ENCODE data around the gene SIRT6. TPM values are rescaled to one million over a fixed set of nuclear protein-coding genes. Genes with fewer than 3 reads are reported as not detected.

SIRT6 gene
- total and polyA plus RNA-seq, 8 donors = 14.0 to 160 (median 23.0) TPM

DNA sequence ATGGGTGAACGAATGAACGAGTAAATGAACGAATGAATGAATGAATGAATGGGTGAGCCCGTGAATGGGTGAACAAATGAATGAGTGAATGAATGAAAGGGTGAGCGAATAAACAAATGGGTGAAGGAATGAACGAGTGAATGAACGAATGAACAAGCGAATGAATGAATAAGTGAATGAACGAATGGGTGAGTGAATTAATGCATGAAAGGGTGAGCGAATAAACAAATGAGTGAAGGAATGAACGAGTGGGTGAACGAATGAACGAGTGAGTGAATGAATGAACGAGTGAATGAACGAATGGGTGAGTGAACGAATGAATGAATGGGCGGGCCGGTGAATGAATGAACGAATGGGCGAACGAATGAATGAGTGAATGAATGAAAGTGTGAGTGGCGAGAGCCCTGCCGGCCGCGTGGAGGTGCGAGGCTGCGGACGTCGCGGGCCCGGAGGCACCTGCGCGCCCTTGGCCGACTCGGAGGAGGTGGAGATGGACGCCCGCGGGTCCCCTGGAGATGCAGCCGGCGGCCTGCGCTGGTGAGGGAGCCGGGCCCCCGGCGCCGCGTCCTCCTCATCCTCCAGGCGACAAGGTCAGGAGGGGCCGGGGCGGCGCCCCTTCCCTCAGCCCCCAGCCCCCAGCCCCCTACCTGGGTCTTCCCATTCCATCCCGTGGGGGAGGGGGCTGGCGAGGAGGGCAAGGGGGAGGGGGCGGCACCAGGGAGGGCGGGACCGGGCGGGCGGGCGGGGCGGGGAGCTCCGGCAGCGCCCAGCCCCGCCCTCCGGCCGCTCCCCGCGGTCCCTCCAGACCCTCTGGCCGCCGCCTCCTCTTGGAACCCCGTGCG, 15.5 kb upstream of the SIRT6 start:
- intact Hi-C loops (cut with DNase I; ENCODE audit: low total_unique reads) = no loop called here
- Histone ChIP-seq H3K9me3 (no peaks in the 10 kb centered on the region), H3K27me3 (peaks cover 14 to 74% (median 53%) of the 10 kb centered on the region in 3 donors), H3K27ac (no peak overlapping the region), H3K4me3 (no peak overlapping the region), H3K36me3 (no peaks in the 10 kb centered on the region), H3K4me1 (peaks cover 5 to 11% (median 9%) of the 10 kb centered on the region in 4 donors)
- peak in 1 of 2 donors; percentile 53 for DNase-seq
- 20 to 28% (median 22%) methylated on average over 33 to 70 of the region's 70 CpGs for WGBS, 5 donors
- TF ChIP-seq, protein P1, sequence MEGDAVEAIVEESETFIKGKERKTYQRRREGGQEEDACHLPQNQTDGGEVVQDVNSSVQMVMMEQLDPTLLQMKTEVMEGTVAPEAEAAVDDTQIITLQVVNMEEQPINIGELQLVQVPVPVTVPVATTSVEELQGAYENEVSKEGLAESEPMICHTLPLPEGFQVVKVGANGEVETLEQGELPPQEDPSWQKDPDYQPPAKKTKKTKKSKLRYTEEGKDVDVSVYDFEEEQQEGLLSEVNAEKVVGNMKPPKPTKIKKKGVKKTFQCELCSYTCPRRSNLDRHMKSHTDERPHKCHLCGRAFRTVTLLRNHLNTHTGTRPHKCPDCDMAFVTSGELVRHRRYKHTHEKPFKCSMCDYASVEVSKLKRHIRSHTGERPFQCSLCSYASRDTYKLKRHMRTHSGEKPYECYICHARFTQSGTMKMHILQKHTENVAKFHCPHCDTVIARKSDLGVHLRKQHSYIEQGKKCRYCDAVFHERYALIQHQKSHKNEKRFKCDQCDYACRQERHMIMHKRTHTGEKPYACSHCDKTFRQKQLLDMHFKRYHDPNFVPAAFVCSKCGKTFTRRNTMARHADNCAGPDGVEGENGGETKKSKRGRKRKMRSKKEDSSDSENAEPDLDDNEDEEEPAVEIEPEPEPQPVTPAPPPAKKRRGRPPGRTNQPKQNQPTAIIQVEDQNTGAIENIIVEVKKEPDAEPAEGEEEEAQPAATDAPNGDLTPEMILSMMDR (IDR thresholded peaks at IDR 0.05) = no peak
- no peak for TF ChIP-seq POLR2A (IDR thresholded peaks at IDR 0.05)
- no peak for TF ChIP-seq EP300 (IDR thresholded peaks at IDR 0.05)
- no peak for TF ChIP-seq POLR2AphosphoS5 (IDR thresholded peaks at IDR 0.05)

DNA sequence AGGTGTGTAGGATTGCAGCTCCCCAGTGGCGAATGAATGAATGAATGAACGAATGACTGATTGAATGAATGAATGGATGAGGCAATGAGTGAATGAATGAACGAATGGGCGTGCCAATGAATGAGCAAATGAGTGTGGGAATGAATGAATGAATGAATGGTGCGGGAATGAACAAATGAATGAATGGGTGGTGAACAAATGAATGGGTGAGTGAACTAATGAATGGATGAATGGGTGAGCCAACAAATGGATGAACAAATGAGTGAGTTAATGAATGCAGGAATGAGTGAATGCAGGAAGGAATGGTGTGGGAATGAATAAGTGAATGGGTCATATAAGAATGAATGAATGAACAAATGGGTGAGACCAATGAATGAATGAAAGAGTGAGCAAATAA, 14.9 kb upstream of the SIRT6 start:
- WGBS, 5 donors = 79 to 86% (median 84%) methylated on average over 5 of the region's 5 CpGs
- no peak for DNase-seq
- no peak for TF ChIP-seq EP300 (IDR thresholded peaks at IDR 0.05)
- no peak for TF ChIP-seq POLR2A (IDR thresholded peaks at IDR 0.05)
- TF ChIP-seq, protein P1 (IDR thresholded peaks at IDR 0.05) = no peak
- no peak for TF ChIP-seq POLR2AphosphoS5 (IDR thresholded peaks at IDR 0.05)
- peaks cover 14 to 80% (median 53%) of the 10 kb centered on the region in 3 donors for H3K27me3 ChIP-seq
- no peak overlapping the region for H3K27ac ChIP-seq
- H3K36me3 ChIP-seq = no peaks in the 10 kb centered on the region
- peaks cover 5 to 11% (median 9%) of the 10 kb centered on the region in 4 donors for H3K4me1 ChIP-seq
- H3K9me3 ChIP-seq = no peaks in the 10 kb centered on the region
- intact Hi-C loops (cut with DNase I; ENCODE audit: low total_unique reads) = no loop called here
- H3K4me3 ChIP-seq = no peak overlapping the region

DNA sequence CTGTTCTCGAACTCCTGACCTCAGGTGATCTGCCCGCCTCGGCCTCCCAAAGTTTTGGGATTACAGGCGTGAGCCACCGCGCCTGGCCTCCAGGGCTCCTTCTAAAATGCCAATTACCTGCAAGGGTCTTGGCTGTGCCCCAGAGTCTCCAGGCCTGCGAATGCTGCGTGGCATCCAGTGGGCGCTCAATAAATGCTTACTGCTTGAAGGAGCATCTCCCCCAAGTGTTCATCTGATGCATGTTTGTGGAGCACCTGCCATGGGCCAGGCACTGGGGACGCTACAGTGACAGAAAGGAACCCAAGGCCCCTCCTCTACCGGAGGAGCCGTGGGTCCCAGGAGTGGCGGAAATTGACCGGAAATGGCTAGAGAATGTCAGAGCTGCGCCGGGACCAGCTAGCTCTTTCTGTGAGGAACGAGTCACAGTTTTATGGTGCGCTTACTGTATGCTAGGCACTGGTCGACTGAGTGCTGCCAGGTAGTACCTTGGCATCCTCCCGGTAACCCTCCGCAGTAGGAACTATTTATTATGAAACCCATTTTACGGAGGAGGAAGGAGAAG, 14.3 kb upstream of the SIRT6 start:
- H3K9me3 ChIP-seq = no peaks in the 10 kb centered on the region
- TF ChIP-seq POLR2A (IDR thresholded peaks at IDR 0.05) (no peak), POLR2AphosphoS5 (IDR thresholded peaks at IDR 0.05) (no peak), EP300 (IDR thresholded peaks at IDR 0.05) (no peak)
- TF ChIP-seq, protein P1 (IDR thresholded peaks at IDR 0.05) = no peak

DNA sequence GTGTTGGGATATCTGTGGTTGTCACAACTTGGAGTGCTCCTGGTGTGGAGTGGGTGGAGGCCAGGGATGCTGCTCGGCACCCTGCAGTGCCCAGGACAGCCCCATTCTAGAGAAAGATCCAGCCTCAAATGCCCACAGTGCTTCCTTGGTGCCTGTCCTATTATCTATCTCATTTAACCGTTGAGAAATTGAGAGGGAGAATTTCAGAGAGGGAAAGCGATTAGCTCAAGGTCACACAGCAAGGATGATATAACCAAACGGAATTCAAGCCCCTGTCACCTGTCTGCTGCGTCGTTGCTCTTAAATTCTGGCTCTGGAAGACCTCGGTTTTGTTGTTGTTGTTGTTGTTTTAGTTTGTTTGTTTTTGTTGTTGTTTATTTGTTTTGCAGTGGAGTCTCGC, 13.6 kb upstream of the SIRT6 start:
- Histone ChIP-seq H3K4me1 (peaks cover 5 to 11% (median 9%) of the 10 kb centered on the region in 4 donors), H3K9me3 (no peaks in the 10 kb centered on the region), H3K4me3 (no peak overlapping the region), H3K36me3 (no peaks in the 10 kb centered on the region), H3K27me3 (peaks cover 14 to 88% (median 53%) of the 10 kb centered on the region in 3 donors), H3K27ac (no peak overlapping the region)
- intact Hi-C loops (cut with DNase I; ENCODE audit: low total_unique reads) = no loop called here
- DNase-seq = no peak
- WGBS, 5 donors = 77 to 87% (median 81%) methylated on average over 8 of the region's 8 CpGs
- no peak for TF ChIP-seq POLR2A (IDR thresholded peaks at IDR 0.05)
- TF ChIP-seq POLR2AphosphoS5 (IDR thresholded peaks at IDR 0.05) = no peak
- TF ChIP-seq EP300 (IDR thresholded peaks at IDR 0.05) = no peak

More for the DNA sequence above, 14.3 kb upstream of the SIRT6 start:
- H3K27me3 ChIP-seq = peaks cover 14 to 85% (median 53%) of the 10 kb centered on the region in 3 donors
- H3K4me1 ChIP-seq = peaks cover 5 to 11% (median 9%) of the 10 kb centered on the region in 4 donors
- no peak overlapping the region for H3K4me3 ChIP-seq
- no peaks in the 10 kb centered on the region for H3K36me3 ChIP-seq
- H3K27ac ChIP-seq = no peak overlapping the region
- intact Hi-C loops (cut with DNase I; ENCODE audit: low total_unique reads) = no loop called here
- 86 to 90% (median 89%) methylated on average over 22 of the region's 22 CpGs for WGBS, 5 donors
- DNase-seq = no peak

Measured in stomach (tissue), 9 donors.